H9 (cell line): ENCODE data around the gene GRIA1. TPM values are rescaled to one million over a fixed set of nuclear protein-coding genes. Genes with fewer than 3 reads are reported as not detected.

Source experiments
- DNase-seq: peaks from one replicate; pipeline ENCODE4 v3.0.0-alpha.2; 2017
- H2AFZ ChIP-seq: one replicate; pipeline ENCODE4 v1.6.1; 2013; ENCODE audit warnings: mild to moderate bottlenecking, low read length, control low read depth, moderate library complexity
- H2AK5ac ChIP-seq: 2 replicates; pipeline ENCODE4 v1.6.1; 2013; ENCODE audit warnings: low read length, control low read depth, mixed read lengths; ENCODE audit not compliant: insufficient read length
- H2BK120ac ChIP-seq: one replicate; pipeline ENCODE4 v1.6.1; 2013; ENCODE audit warnings: low read depth, mild to moderate bottlenecking, low read length, control low read depth, inconsistent platforms; ENCODE audit not compliant: poor library complexity, severe bottlenecking
- H2BK12ac ChIP-seq: 2 replicates; pipeline ENCODE4 v1.6.1; 2013; ENCODE audit warnings: low read length, control low read depth, mixed read lengths, low read depth; ENCODE audit not compliant: insufficient read length
- H2BK15ac ChIP-seq: 2 replicates; pipeline ENCODE4 v1.6.1; 2013; ENCODE audit warnings: low read depth, low read length, control low read depth
- H2BK20ac ChIP-seq: one replicate; pipeline ENCODE4 v1.6.1; 2013; ENCODE audit warnings: low read depth, mild to moderate bottlenecking, low read length, control low read depth, inconsistent platforms; ENCODE audit not compliant: poor library complexity, severe bottlenecking
- H2BK5ac ChIP-seq: 2 replicates; pipeline ENCODE4 v1.6.1; 2013; ENCODE audit warnings: low read length, control low read depth, mixed read lengths; ENCODE audit not compliant: insufficient read length
- H3K14ac ChIP-seq: 2 replicates; pipeline ENCODE4 v1.6.1; 2013; ENCODE audit warnings: low read length, control low read depth; ENCODE audit not compliant: insufficient read depth
- H3K18ac ChIP-seq: 2 replicates; pipeline ENCODE4 v1.6.1; 2013; ENCODE audit warnings: low read depth, mild to moderate bottlenecking, mixed read lengths, low read length, control low read depth; ENCODE audit not compliant: insufficient read length
- H3K23ac ChIP-seq: 2 replicates; pipeline ENCODE4 v1.6.1; 2013; ENCODE audit warnings: low read length, control low read depth, mixed read lengths, low read depth; ENCODE audit not compliant: insufficient read length
- H3K23me2 ChIP-seq: 2 replicates; pipeline ENCODE4 v1.6.1; 2013; ENCODE audit warnings: low read depth, mild to moderate bottlenecking, mixed read lengths, low read length, control low read depth; ENCODE audit not compliant: insufficient read length, poor library complexity, severe bottlenecking
- H3K27ac ChIP-seq: 2 replicates; pipeline ENCODE4 v1.5.1; 2013; ENCODE audit warnings: low read length, control low read depth, mixed read lengths, low read depth; ENCODE audit not compliant: insufficient read length
- H3K27me3 ChIP-seq: 2 replicates; pipeline ENCODE4 v1.6.1; 2013; ENCODE audit warnings: low read length, control low read depth, inconsistent platforms; ENCODE audit not compliant: insufficient read depth
- H3K4ac ChIP-seq: 2 replicates; pipeline ENCODE4 v1.6.1; 2013; ENCODE audit warnings: low read depth, mild to moderate bottlenecking, control low read depth, inconsistent platforms, low read length, moderate library complexity
- H3K4me1 ChIP-seq: 2 replicates; pipeline ENCODE4 v1.6.1; 2013; ENCODE audit warnings: low read length, control low read depth, inconsistent platforms; ENCODE audit not compliant: insufficient read depth
- H3K4me2 ChIP-seq: 2 replicates; pipeline ENCODE4 v1.6.1; 2013; ENCODE audit warnings: low read length, control low read depth, mixed read lengths; ENCODE audit not compliant: insufficient read length, insufficient read depth
- H3K56ac ChIP-seq: 2 replicates; pipeline ENCODE4 v1.6.1; 2013; ENCODE audit warnings: low read depth, mild to moderate bottlenecking, mixed read lengths, low read length, control low read depth; ENCODE audit not compliant: insufficient read length
- H3K79me1 ChIP-seq: 2 replicates; pipeline ENCODE4 v1.6.1; 2013; ENCODE audit warnings: low read depth, mild to moderate bottlenecking, moderate library complexity, low read length, control low read depth, inconsistent platforms; ENCODE audit not compliant: insufficient read depth, poor library complexity, severe bottlenecking
- H3K79me2 ChIP-seq: 2 replicates; pipeline ENCODE4 v1.6.1; 2013; ENCODE audit warnings: low read length, control low read depth, inconsistent platforms; ENCODE audit not compliant: insufficient read depth
- H3K9ac ChIP-seq: 2 replicates; pipeline ENCODE4 v1.6.1; 2013; ENCODE audit warnings: low read length, control low read depth, mixed read lengths; ENCODE audit not compliant: insufficient read length; ENCODE audit errors: extremely low read depth
- H3K9me3 ChIP-seq: one replicate; pipeline ENCODE4 v1.6.1; 2013; ENCODE audit warnings: low read depth, low read length, inconsistent platforms; ENCODE audit not compliant: control insufficient read depth
- H3T11ph ChIP-seq: one replicate; pipeline ENCODE4 v1.6.1; 2013; ENCODE audit warnings: mild to moderate bottlenecking, low read length, control low read depth, inconsistent platforms
- H4K20me1 ChIP-seq: one replicate; pipeline ENCODE4 v1.6.1; 2013; ENCODE audit not compliant: control insufficient read depth, insufficient read length, insufficient read depth
- H4K5ac ChIP-seq: 2 replicates; pipeline ENCODE4 v1.6.1; 2013; ENCODE audit warnings: low read depth, mild to moderate bottlenecking, mixed read lengths, low read length, control low read depth; ENCODE audit not compliant: insufficient read length
- H4K8ac ChIP-seq: replicated peaks from 2 replicates; pipeline ENCODE4 v1.6.1; 2013; ENCODE audit warnings: low read length, control low read depth, mixed read lengths, low read depth; ENCODE audit not compliant: insufficient read length
- H4K91ac ChIP-seq: 2 replicates; pipeline ENCODE4 v1.6.1; 2013; ENCODE audit warnings: low read depth, mild to moderate bottlenecking, moderate library complexity, mixed read lengths, low read length, control low read depth; ENCODE audit not compliant: insufficient read length
- H3K27ac Mint-ChIP-seq, 3 experiments: 2 replicates in 2 of 3; 3 replicates in 1 of 3; pipeline ENCODE4 v1.8.0; 2020 to 2021; ENCODE audit warnings: mixed read lengths in 3 of 3, mild to moderate bottlenecking in 1 of 3, moderate library complexity in 1 of 3
- H3K27me3 Mint-ChIP-seq: 2 replicates; pipeline ENCODE4 v1.8.0; 2021; ENCODE audit warnings: low read depth, mild to moderate bottlenecking, moderate library complexity, mixed read lengths
- H3K36me3 Mint-ChIP-seq, 3 experiments: 2 replicates in 2 of 3; 3 replicates in 1 of 3; pipeline ENCODE4 v1.8.0; 2020 to 2021; ENCODE audit warnings: low read depth in 3 of 3, mixed read lengths in 3 of 3; ENCODE audit not compliant: insufficient read depth in 1 of 3
- H3K4me1 Mint-ChIP-seq, 2 experiments: 2 replicates each; pipeline ENCODE4 v1.8.0; 2020; ENCODE audit warnings: mixed read lengths in 2 of 2
- H3K4me3 Mint-ChIP-seq, 2 experiments: 2 replicates in 1 of 2; 3 replicates in 1 of 2; pipeline ENCODE4 v1.8.0; 2020 to 2021; ENCODE audit warnings: mild to moderate bottlenecking in 2 of 2, mixed read lengths in 2 of 2, moderate library complexity in 1 of 2
- H3K9me3 Mint-ChIP-seq, 2 experiments: 2 replicates in 1 of 2; 3 replicates in 1 of 2; pipeline ENCODE4 v1.8.0; 2020; ENCODE audit warnings: mild to moderate bottlenecking in 2 of 2, mixed read lengths in 2 of 2, moderate library complexity in 1 of 2
- CTCF ChIP-seq: fragments of 200-600 bp; sonication (generic); conservative IDR thresholded peaks from 3 replicates; pipeline ENCODE4 v1.8.0; 2021; ENCODE audit warnings: antibody characterized with exemption, mild to moderate bottlenecking
- WGBS: extraction: QIAGEN DNeasy Blood & Tissue Kit; methylation state at CpG from one replicate; pipeline ENCODE4 v1.1.7; 2013; ENCODE audit warnings: missing lambda C conversion rate, low lambda C conversion rate, mixed read lengths; ENCODE audit not compliant: insufficient read length; ENCODE audit errors: extremely low coverage; 5-methylcytosine and 5-hydroxymethylcytosine counted together
- total RNA-seq: library from RNA; stranded (reverse); gene quantifications from 2 replicates; pipeline ENCODE4 v1.2.1, GENCODE V29; 2021

The GRIA1 gene
- total RNA-seq, 1 experiment from 2014 or later: 0.52 TPM

DNA sequence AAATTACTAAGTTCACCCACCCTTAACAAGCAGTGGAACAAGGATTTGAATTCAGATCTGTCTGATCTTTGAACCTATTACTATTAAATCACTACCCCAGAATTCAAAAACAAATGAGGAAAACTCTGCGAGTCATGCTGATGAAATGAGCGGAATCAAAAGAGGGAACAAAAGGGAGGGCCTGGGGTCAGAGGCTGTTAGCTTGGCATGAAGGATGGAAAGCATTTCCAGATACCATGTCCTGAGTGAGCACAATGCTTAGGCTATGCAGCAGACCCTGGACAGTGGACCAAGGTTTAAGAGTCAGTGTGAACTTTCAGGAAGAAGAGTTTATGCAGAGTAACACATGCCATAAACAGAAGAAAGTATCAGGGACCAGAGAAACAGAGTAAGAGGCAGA lies 30.5 kb downstream of the GRIA1 start:
- Histone ChIP-seq H3K9me3 (no peaks in the 10 kb centered on the region), H4K8ac (no peak overlapping the region), H2BK20ac (no peak overlapping the region), H4K91ac (no peak overlapping the region), H2BK12ac (no peak overlapping the region), H3K4ac (no peak overlapping the region), H2BK120ac (no peak overlapping the region), H3K4me1 (peaks cover 11% of the 10 kb centered on the region; the same call in 1 of the 2 replicates), H3K27ac (no peak overlapping the region), H3K14ac (no peak overlapping the region), H3K23ac (no peak overlapping the region), H3K9ac (no peak overlapping the region), H4K5ac (no peak overlapping the region), H3K4me2 (no peak overlapping the region), H3K79me2 (no peaks in the 10 kb centered on the region), H3T11ph (no peak overlapping the region), H3K79me1 (no peaks in the 10 kb centered on the region), H2BK15ac (no peak overlapping the region), H3K23me2 (no peaks in the 10 kb centered on the region), H3K27me3 (no peaks in the 10 kb centered on the region), H2BK5ac (no peak overlapping the region), H2AK5ac (no peak overlapping the region), H2AFZ (no peak overlapping the region), H3K18ac (no peak overlapping the region), H3K56ac (no peak overlapping the region), H4K20me1 (no peaks in the 10 kb centered on the region)
- peaks cover 39 to 43% of the 10 kb centered on the region in 2 experiments for H3K4me1 Mint-ChIP-seq
- TF ChIP-seq CTCF: no peak
- no peaks in the 10 kb centered on the region for H3K27me3 Mint-ChIP-seq
- H3K36me3 Mint-ChIP-seq: no peaks in the 10 kb centered on the region; a peak in 1 of 7 replicates
- H3K27ac Mint-ChIP-seq: 0 out of 7 replicates have a peak overlapping the region, but pooled peaks of 1 of the 3 experiments have one; percentile 34
- no peak for DNase-seq
- no CpG with 5 or more reads among the region's 2 CpGs for WGBS
- no peaks in the 10 kb centered on the region; a peak in 1 of 5 replicates for H3K9me3 Mint-ChIP-seq
- H3K4me3 Mint-ChIP-seq: no peak overlapping the region
